HL-60 (cell line): Measurements from ENCODE around the gene GAB1.

ENCODE experiments used
- DNase-seq, 2 experiments: peaks; one replicate each; pipeline ENCODE4 v3.0.0-alpha.2; 2010 to 2020; ENCODE audit warnings: low read depth in 1 of 2, low spot score in 1 of 2
- H3K27ac ChIP-seq: fragments of 250-450 bp; sonication (Bioruptor Pico); replicated peaks from 2 replicates; pipeline ENCODE4 v1.5.1; 2020; ENCODE audit warnings: mild to moderate bottlenecking, moderate library complexity
- H3K27me3 ChIP-seq: fragments of 250-450 bp; sonication (Bioruptor Pico); 2 replicates; pipeline ENCODE4 v1.5.1; 2021; ENCODE audit warnings: mild to moderate bottlenecking, moderate library complexity; ENCODE audit not compliant: insufficient read depth, poor library complexity, severe bottlenecking
- H3K4me3 ChIP-seq: replicated peaks from 2 replicates; pipeline ENCODE4 v1.5.1; 2011; ENCODE audit warnings: mild to moderate bottlenecking, control low read depth, low read length; ENCODE audit not compliant: insufficient read depth
- GABPA ChIP-seq: IDR thresholded peaks from 2 replicates; pipeline ENCODE4 v1.6.1; 2012; ENCODE audit warnings: low read depth
- POLR2AphosphoS5 ChIP-seq: IDR thresholded peaks from 2 replicates; pipeline ENCODE4 v1.6.1; 2012; ENCODE audit warnings: low read depth
- SPI1 ChIP-seq: IDR thresholded peaks from 2 replicates; pipeline ENCODE4 v1.6.1; 2012; ENCODE audit warnings: low read depth, mild to moderate bottlenecking, borderline replicate concordance
- TF ChIP-seq, protein P1 (sequence below): IDR thresholded peaks from one replicate; pipeline ENCODE4 v1.5.1; 2011; ENCODE audit warnings: low read length, control low read depth, inconsistent platforms; ENCODE audit not compliant: insufficient read depth
- TF ChIP-seq, protein P2 (sequence below): IDR thresholded peaks from 2 replicates; pipeline ENCODE4 v1.6.1; 2012; ENCODE audit warnings: low read depth; ENCODE audit not compliant: insufficient replicate concordance

GAB1 gene

DNA sequence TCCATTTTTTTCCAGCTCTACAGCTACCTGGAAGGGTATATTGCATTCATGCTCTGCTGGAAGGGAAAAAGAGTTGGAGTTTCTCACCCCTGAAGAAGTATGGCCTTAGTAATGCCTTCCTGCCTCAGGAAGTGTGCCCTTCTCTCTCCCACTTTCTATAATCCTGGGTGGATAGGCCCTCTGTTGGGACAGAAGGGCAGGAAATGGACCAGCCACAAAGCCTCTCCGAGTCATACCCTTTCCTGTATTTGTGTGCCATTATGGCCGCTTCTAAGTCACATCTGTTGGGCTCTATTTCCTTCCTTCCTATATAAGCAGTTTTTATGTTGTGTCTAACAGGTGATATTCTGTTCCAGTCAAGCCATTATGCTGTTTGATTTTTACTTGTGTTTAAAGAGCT is 102.0 kb downstream of the GAB1 start:
- no peaks in the 10 kb centered on the region for H3K27me3 ChIP-seq
- no peak overlapping the region for H3K4me3 ChIP-seq
- no peak for DNase-seq
- no peak overlapping the region for H3K27ac ChIP-seq
- TF ChIP-seq, protein P1, sequence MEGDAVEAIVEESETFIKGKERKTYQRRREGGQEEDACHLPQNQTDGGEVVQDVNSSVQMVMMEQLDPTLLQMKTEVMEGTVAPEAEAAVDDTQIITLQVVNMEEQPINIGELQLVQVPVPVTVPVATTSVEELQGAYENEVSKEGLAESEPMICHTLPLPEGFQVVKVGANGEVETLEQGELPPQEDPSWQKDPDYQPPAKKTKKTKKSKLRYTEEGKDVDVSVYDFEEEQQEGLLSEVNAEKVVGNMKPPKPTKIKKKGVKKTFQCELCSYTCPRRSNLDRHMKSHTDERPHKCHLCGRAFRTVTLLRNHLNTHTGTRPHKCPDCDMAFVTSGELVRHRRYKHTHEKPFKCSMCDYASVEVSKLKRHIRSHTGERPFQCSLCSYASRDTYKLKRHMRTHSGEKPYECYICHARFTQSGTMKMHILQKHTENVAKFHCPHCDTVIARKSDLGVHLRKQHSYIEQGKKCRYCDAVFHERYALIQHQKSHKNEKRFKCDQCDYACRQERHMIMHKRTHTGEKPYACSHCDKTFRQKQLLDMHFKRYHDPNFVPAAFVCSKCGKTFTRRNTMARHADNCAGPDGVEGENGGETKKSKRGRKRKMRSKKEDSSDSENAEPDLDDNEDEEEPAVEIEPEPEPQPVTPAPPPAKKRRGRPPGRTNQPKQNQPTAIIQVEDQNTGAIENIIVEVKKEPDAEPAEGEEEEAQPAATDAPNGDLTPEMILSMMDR, result no peak
- TF ChIP-seq SPI1 (no peak), GABPA (no peak), POLR2AphosphoS5 (no peak)
- TF ChIP-seq, protein P2, sequence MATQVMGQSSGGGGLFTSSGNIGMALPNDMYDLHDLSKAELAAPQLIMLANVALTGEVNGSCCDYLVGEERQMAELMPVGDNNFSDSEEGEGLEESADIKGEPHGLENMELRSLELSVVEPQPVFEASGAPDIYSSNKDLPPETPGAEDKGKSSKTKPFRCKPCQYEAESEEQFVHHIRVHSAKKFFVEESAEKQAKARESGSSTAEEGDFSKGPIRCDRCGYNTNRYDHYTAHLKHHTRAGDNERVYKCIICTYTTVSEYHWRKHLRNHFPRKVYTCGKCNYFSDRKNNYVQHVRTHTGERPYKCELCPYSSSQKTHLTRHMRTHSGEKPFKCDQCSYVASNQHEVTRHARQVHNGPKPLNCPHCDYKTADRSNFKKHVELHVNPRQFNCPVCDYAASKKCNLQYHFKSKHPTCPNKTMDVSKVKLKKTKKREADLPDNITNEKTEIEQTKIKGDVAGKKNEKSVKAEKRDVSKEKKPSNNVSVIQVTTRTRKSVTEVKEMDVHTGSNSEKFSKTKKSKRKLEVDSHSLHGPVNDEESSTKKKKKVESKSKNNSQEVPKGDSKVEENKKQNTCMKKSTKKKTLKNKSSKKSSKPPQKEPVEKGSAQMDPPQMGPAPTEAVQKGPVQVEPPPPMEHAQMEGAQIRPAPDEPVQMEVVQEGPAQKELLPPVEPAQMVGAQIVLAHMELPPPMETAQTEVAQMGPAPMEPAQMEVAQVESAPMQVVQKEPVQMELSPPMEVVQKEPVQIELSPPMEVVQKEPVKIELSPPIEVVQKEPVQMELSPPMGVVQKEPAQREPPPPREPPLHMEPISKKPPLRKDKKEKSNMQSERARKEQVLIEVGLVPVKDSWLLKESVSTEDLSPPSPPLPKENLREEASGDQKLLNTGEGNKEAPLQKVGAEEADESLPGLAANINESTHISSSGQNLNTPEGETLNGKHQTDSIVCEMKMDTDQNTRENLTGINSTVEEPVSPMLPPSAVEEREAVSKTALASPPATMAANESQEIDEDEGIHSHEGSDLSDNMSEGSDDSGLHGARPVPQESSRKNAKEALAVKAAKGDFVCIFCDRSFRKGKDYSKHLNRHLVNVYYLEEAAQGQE, result no peak

DNA sequence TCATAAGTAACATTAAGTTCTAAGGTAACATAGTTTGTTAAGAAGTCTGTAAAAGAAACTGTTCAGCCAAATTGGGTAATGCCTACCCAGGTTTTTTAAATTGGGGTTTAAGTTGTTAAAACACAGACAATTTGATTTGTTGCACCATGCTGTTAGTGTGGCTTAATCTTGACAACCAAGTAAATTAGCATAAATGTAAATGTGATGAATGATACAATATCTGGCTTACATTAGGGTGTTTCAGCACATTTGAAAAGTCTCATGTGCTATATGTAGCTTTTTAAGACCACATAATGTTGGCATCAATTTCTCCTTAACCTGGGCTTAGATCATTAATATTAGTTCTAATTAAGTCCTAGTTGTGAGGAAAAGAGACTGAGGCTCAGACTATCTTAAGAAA is 104.4 kb downstream of the GAB1 start:
- DNase-seq, result no peak
- H3K4me3 ChIP-seq, result no peak overlapping the region
- H3K27me3 ChIP-seq, result no peaks in the 10 kb centered on the region
- no peak for TF ChIP-seq SPI1
- no peak for TF ChIP-seq POLR2AphosphoS5
- TF ChIP-seq GABPA, result no peak
- TF ChIP-seq, protein P1, result no peak
- TF ChIP-seq, protein P2, result no peak
- no peak overlapping the region for H3K27ac ChIP-seq

DNA sequence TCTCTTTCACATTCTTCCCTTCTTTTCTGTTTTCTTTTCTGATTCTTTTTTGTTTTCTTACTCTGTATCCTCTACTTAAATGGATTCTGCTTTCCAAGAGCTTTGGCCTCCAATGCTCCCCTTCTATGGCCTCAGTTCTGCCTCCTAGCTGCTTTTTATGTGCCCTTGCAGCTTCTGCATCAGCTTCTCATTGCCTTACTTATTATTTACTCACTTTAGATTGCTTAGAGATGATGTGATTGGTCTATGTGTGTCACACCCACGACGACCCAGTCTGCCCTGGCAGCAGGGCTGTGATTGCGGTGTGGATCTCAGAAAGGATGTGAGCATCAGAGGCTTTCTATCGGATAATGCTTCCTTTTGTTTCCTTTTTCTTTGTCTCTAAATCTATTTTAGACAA is 105.0 kb downstream of the GAB1 start:
- no peak overlapping the region for H3K4me3 ChIP-seq
- H3K27me3 ChIP-seq, result no peaks in the 10 kb centered on the region
- TF ChIP-seq, protein P1, result no peak
- TF ChIP-seq POLR2AphosphoS5, result no peak
- no peak overlapping the region for H3K27ac ChIP-seq
- no peak for DNase-seq

DNA sequence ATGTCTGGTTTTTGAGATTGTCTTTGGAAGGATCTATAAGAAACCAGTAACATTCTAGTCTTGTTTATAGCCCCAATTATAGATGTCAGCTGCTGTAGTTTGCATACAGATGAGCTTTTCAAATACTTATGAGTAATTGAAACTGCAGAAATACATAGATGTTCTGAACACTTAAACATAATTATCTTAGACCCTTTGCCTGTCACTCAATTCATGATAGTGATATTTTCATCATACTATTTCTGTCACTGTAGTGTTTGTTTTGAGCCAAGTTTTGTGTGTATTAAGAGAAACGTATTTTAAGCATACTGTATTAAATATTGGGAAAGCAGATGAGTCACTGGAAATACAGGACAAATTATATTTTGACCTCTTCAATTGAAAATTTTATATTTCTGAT is 107.1 kb downstream of the GAB1 start:
- no peaks in the 10 kb centered on the region for H3K27me3 ChIP-seq
- DNase-seq, result no peak
- TF ChIP-seq, protein P2, result no peak
- TF ChIP-seq SPI1 (no peak), GABPA (no peak), POLR2AphosphoS5 (no peak)
- TF ChIP-seq, protein P1, result no peak

More for the DNA sequence above, 107.1 kb downstream of the GAB1 start:
- H3K4me3 ChIP-seq, result no peak overlapping the region
- no peak overlapping the region for H3K27ac ChIP-seq
